Panc1 (cell line): ENCODE data around the gene DSC3.

Experiments used
- CTCF ChIP-seq: fragments of 450-650 bp; IDR thresholded peaks from 2 replicates; pipeline ENCODE4 v1.5.1; 2017; ENCODE audit warnings: mild to moderate bottlenecking
- POLR2AphosphoS5 ChIP-seq: IDR thresholded peaks from 2 replicates; pipeline ENCODE4 v1.6.1; 2012; ENCODE audit warnings: mild to moderate bottlenecking, low read depth, low read length, moderate library complexity
- SIN3A ChIP-seq: IDR thresholded peaks from 2 replicates; pipeline ENCODE4 v1.6.1; 2012; ENCODE audit warnings: low read depth, mild to moderate bottlenecking, low read length, moderate library complexity, borderline replicate concordance; ENCODE audit not compliant: insufficient read depth

GRCh38 chr18:30965237-30965636 lies 77.3 kb downstream of the DSC3 start:
- no peak for TF ChIP-seq CTCF
- no peak for TF ChIP-seq SIN3A
- TF ChIP-seq POLR2AphosphoS5, result no peak
